ENCODE data around the gene AFP. TPM values are rescaled to one million over a fixed set of nuclear protein-coding genes. Genes with fewer than 3 reads are reported as not detected.
A peak's percentile ranks its signal among the peaks of the same experiment; 100 is the strongest.

AFP gene
- total RNA-seq, 1 donor from 2014 or later, result 11.3 TPM

DNA sequence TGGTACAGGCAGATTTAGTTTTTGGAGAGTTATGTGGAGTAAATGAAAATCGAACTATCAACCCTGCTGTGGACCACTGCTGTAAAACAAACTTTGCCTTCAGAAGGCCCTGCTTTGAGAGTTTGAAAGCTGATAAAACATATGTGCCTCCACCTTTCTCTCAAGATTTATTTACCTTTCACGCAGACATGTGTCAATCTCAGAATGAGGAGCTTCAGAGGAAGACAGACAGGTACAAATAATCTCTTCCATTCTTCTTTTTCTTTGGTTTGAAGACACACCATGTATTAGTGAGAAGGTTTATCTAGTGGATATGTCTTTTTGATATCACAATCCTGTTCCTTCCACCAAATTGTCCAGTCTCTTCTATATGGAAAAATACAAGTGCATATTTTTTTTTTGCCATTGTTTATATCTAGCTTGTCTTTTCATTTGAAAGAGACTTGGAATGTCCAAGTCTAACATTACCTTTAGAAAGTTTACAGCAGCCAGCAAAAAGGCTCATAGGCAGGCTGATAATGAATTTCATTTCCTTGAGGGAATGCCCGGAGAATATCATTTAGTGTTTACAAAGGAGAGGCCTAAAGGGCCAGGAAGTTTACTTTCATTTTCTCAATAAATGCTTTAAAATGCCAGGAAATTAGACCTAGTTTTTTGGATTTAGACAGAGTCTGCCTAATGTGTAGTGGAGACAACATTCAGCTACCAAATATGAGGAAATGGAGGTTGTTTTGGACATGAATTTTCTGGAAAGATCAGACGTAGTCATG is 64.2 kb downstream of the AFP start:
- TF ChIP-seq, protein P1, sequence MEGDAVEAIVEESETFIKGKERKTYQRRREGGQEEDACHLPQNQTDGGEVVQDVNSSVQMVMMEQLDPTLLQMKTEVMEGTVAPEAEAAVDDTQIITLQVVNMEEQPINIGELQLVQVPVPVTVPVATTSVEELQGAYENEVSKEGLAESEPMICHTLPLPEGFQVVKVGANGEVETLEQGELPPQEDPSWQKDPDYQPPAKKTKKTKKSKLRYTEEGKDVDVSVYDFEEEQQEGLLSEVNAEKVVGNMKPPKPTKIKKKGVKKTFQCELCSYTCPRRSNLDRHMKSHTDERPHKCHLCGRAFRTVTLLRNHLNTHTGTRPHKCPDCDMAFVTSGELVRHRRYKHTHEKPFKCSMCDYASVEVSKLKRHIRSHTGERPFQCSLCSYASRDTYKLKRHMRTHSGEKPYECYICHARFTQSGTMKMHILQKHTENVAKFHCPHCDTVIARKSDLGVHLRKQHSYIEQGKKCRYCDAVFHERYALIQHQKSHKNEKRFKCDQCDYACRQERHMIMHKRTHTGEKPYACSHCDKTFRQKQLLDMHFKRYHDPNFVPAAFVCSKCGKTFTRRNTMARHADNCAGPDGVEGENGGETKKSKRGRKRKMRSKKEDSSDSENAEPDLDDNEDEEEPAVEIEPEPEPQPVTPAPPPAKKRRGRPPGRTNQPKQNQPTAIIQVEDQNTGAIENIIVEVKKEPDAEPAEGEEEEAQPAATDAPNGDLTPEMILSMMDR (IDR thresholded peaks at IDR 0.05; ENCODE audit: insufficient read depth, low read depth, low read length), result no peak
- TF ChIP-seq EZH2 (IDR thresholded peaks at IDR 0.05; ENCODE audit: insufficient read depth, low read length), result no peak
- peak overlapping the region; percentile 7 for H3K4me2 ChIP-seq (ENCODE audit: low read length)
- H3K27ac Mint-ChIP-seq (ENCODE audit: unreplicated experiment), result no peak overlapping the region

DNA sequence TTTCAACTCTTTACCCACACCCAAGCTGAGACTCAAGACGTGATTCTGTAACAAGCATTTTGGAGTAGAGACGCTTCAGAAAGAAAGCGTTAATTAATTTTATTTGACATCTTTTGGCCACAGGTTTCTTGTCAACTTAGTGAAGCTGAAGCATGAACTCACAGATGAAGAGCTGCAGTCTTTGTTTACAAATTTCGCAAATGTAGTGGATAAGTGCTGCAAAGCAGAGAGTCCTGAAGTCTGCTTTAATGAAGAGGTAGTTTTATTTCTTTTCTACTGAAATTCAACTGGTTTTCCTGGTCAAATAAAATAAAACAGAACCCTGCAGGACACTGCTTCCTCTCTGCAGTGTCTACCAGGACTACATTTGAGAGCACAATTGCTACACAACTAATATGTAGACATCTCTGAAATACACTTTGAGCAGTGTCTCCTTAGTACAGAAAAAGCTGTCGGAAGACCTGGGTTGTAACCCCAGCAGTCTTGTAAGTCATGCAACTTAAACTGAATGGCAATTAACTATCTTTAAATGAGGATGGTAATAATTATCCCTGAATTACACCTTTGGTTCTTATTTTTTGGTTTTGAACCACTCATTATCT is 65.7 kb downstream of the AFP start:
- Histone ChIP-seq H3K9me3 (ENCODE audit: insufficient read depth, low read depth, low read length) (no peaks in the 10 kb centered on the region), H3K9ac (ENCODE audit: low read length) (no peak overlapping the region), H3K36me3 (ENCODE audit: insufficient read depth, low read length) (no peaks in the 10 kb centered on the region), H3K4me2 (ENCODE audit: low read length) (no peak overlapping the region), H3K27ac (ENCODE audit: low read depth, low read length) (no peak overlapping the region), H2AFZ (ENCODE audit: low read depth, low read length) (no peak overlapping the region), H4K20me1 (ENCODE audit: insufficient read depth, low read length) (no peaks in the 10 kb centered on the region), H3K79me2 (ENCODE audit: insufficient read depth, low read length) (no peaks in the 10 kb centered on the region), H3K27me3 (ENCODE audit: insufficient read depth, low read length) (no peaks in the 10 kb centered on the region), H3K4me3 (ENCODE audit: insufficient read depth, low read depth, low read length) (no peak overlapping the region), H3K4me1 (ENCODE audit: insufficient read depth, low read length) (no peaks in the 10 kb centered on the region)
- peaks cover 3% of the 10 kb centered on the region for H3K4me1 Mint-ChIP-seq (ENCODE audit: low read depth, unreplicated experiment)
- H3K4me3 Mint-ChIP-seq (ENCODE audit: unreplicated experiment), result no peak overlapping the region
- no peaks in the 10 kb centered on the region for H3K36me3 Mint-ChIP-seq (ENCODE audit: low read depth, unreplicated experiment)
- TF ChIP-seq EZH2 (IDR thresholded peaks at IDR 0.05; ENCODE audit: insufficient read depth, low read length), result no peak
- TF ChIP-seq, protein P1 (IDR thresholded peaks at IDR 0.05; ENCODE audit: insufficient read depth, low read depth, low read length), result no peak
- no peaks in the 10 kb centered on the region for H3K27me3 Mint-ChIP-seq (ENCODE audit: low read depth, unreplicated experiment)
- H3K9me3 Mint-ChIP-seq (ENCODE audit: unreplicated experiment), result no peaks in the 10 kb centered on the region
- H3K27ac Mint-ChIP-seq (ENCODE audit: unreplicated experiment), result no peak overlapping the region
- no peak for FAIRE-seq
- DNase-seq (ENCODE audit: low read depth), result no peak

More for the DNA sequence above, 64.2 kb downstream of the AFP start:
- Histone ChIP-seq H3K79me2 (ENCODE audit: insufficient read depth, low read length) (no peaks in the 10 kb centered on the region), H3K4me1 (ENCODE audit: insufficient read depth, low read length) (no peaks in the 10 kb centered on the region), H3K9me3 (ENCODE audit: insufficient read depth, low read depth, low read length) (no peaks in the 10 kb centered on the region), H3K4me3 (ENCODE audit: insufficient read depth, low read depth, low read length) (no peak overlapping the region), H2AFZ (ENCODE audit: low read depth, low read length) (no peak overlapping the region), H3K27me3 (ENCODE audit: insufficient read depth, low read length) (no peaks in the 10 kb centered on the region), H3K36me3 (ENCODE audit: insufficient read depth, low read length) (no peaks in the 10 kb centered on the region), H4K20me1 (ENCODE audit: insufficient read depth, low read length) (no peaks in the 10 kb centered on the region), H3K27ac (ENCODE audit: low read depth, low read length) (no peak overlapping the region), H3K9ac (ENCODE audit: low read length) (no peak overlapping the region)
- Mint-ChIP-seq H3K9me3 (ENCODE audit: unreplicated experiment) (no peaks in the 10 kb centered on the region), H3K36me3 (ENCODE audit: low read depth, unreplicated experiment) (no peaks in the 10 kb centered on the region), H3K4me3 (ENCODE audit: unreplicated experiment) (no peak overlapping the region), H3K27me3 (ENCODE audit: low read depth, unreplicated experiment) (no peaks in the 10 kb centered on the region), H3K4me1 (ENCODE audit: low read depth, unreplicated experiment) (peaks cover 3% of the 10 kb centered on the region)
- FAIRE-seq (no peak), DNase-seq (ENCODE audit: low read depth) (no peak)

DNA sequence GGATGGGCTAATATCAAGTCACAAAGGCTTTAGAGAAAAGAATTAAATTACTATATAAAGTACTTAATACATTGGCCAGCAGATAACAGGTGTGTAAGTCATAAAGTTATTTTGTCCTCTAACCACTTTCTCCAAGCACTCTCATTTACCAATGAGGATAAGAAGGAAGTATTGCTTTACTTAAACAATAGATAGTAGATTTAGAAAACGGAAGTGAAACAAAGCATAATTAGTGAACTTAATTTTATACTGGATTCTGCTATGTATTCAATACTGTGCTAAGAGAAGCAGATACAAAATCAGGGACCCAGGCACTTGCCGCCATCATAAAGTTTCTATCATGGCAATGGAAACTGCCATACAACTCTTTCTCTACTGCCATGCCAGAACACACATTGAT is 69.5 kb downstream of the AFP start:
- no peaks in the 10 kb centered on the region for H3K9me3 ChIP-seq (ENCODE audit: insufficient read depth, low read depth, low read length)
- H3K4me1 ChIP-seq (ENCODE audit: insufficient read depth, low read length), result no peaks in the 10 kb centered on the region
- no peak overlapping the region for H2AFZ ChIP-seq (ENCODE audit: low read depth, low read length)
- H3K27ac Mint-ChIP-seq (ENCODE audit: unreplicated experiment), result no peak overlapping the region
- no peak overlapping the region for H3K9ac ChIP-seq (ENCODE audit: low read length)
- no peaks in the 10 kb centered on the region for H3K4me1 Mint-ChIP-seq (ENCODE audit: low read depth, unreplicated experiment)
- no peaks in the 10 kb centered on the region for H3K9me3 Mint-ChIP-seq (ENCODE audit: unreplicated experiment)
- no peak overlapping the region for H3K4me3 Mint-ChIP-seq (ENCODE audit: unreplicated experiment)
- no peak for FAIRE-seq
- H3K27me3 Mint-ChIP-seq (ENCODE audit: low read depth, unreplicated experiment), result no peaks in the 10 kb centered on the region
- H3K36me3 Mint-ChIP-seq (ENCODE audit: low read depth, unreplicated experiment), result no peaks in the 10 kb centered on the region
- no peak overlapping the region for H3K4me2 ChIP-seq (ENCODE audit: low read length)
- no peak overlapping the region for H3K27ac ChIP-seq (ENCODE audit: low read depth, low read length)
- H3K27me3 ChIP-seq (ENCODE audit: insufficient read depth, low read length), result no peaks in the 10 kb centered on the region
- H3K4me3 ChIP-seq (ENCODE audit: insufficient read depth, low read depth, low read length), result no peak overlapping the region
- no peaks in the 10 kb centered on the region for H3K36me3 ChIP-seq (ENCODE audit: insufficient read depth, low read length)
- H4K20me1 ChIP-seq (ENCODE audit: insufficient read depth, low read length), result no peaks in the 10 kb centered on the region
- no peak for DNase-seq (ENCODE audit: low read depth)
- TF ChIP-seq, protein P1 (IDR thresholded peaks at IDR 0.05; ENCODE audit: insufficient read depth, low read depth, low read length), result no peak
- TF ChIP-seq EZH2 (IDR thresholded peaks at IDR 0.05; ENCODE audit: insufficient read depth, low read length), result no peak
- no peaks in the 10 kb centered on the region for H3K79me2 ChIP-seq (ENCODE audit: insufficient read depth, low read length)
